ENCODE results near the gene TBPL2.
A peak's percentile ranks its signal among the peaks of the same experiment; 100 is the strongest.

TBPL2 gene

GRCh38 chr14:55433880-55434804 lies 6.3 kb downstream of the TBPL2 start:
- TF ChIP-seq ZFP30 (CRISPR knock-in tag; IDR thresholded peaks at IDR 0.05) (no peak), ARNTL (CRISPR knock-in tag; IDR thresholded peaks at IDR 0.05; ENCODE audit: borderline replicate concordance, low read depth) (no peak), ZFP3 (CRISPR knock-in tag; IDR thresholded peaks at IDR 0.05) (no peak), ZC3H10 (CRISPR knock-in tag; IDR thresholded peaks at IDR 0.05) (no peak), CSDC2 (CRISPR knock-in tag; IDR thresholded peaks at IDR 0.05) (no peak)

DNA sequence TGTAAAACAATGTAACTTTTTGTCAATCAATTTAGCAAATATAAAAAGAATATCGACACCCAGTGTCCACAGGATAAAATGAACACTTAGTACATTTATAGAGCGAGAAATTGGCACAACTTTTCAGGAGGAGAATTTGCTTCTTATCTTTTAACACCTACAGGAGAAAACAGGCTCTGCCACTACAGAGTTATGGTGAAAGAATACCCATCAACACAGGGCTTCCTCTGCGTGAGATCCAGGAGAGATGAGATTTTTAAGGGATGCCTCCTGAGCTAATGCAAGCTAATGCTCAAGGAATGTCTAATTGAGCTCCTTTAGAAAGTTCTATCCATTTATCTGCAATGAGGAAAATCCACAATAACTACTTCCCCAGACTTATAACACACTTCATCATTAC lies 7.8 kb downstream of the TBPL2 start:
- no peak for TF ChIP-seq RARB (CRISPR knock-in tag; IDR thresholded peaks at IDR 0.05)
- no peak for TF ChIP-seq ZFP30 (CRISPR knock-in tag; IDR thresholded peaks at IDR 0.05)
- TF ChIP-seq TOX (CRISPR knock-in tag; IDR thresholded peaks at IDR 0.05; ENCODE audit: borderline replicate concordance) = no peak
- TF ChIP-seq, protein P1, sequence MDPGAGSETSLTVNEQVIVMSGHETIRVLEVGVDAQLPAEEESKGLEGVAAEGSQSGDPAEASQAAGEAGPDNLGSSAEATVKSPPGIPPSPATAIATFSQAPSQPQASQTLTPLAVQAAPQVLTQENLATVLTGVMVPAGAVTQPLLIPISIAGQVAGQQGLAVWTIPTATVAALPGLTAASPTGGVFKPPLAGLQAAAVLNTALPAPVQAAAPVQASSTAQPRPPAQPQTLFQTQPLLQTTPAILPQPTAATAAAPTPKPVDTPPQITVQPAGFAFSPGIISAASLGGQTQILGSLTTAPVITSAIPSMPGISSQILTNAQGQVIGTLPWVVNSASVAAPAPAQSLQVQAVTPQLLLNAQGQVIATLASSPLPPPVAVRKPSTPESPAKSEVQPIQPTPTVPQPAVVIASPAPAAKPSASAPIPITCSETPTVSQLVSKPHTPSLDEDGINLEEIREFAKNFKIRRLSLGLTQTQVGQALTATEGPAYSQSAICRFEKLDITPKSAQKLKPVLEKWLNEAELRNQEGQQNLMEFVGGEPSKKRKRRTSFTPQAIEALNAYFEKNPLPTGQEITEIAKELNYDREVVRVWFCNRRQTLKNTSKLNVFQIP (CRISPR knock-in tag; IDR thresholded peaks at IDR 0.05; ENCODE audit: borderline replicate concordance, low read depth) = no peak
- ATAC-seq = no peak

More at GRCh38 chr14:55433880-55434804, 6.3 kb downstream of the TBPL2 start:
- ATAC-seq = no peak

GRCh38 chr14:55430024-55430690 lies 10.3 kb downstream of the TBPL2 start:
- peak; percentile 92 for ATAC-seq

GRCh38 chr14:55427439-55427838 lies 13.0 kb downstream of the TBPL2 start:
- TF ChIP-seq, protein P1 (CRISPR knock-in tag; IDR thresholded peaks at IDR 0.05; ENCODE audit: borderline replicate concordance, low read depth) = no peak
- TF ChIP-seq RARB (CRISPR knock-in tag; IDR thresholded peaks at IDR 0.05) (no peak), ZC3H10 (CRISPR knock-in tag; IDR thresholded peaks at IDR 0.05) (no peak), ARNTL (CRISPR knock-in tag; IDR thresholded peaks at IDR 0.05; ENCODE audit: borderline replicate concordance, low read depth) (no peak)
- peak; percentile 27; the same call in 2 of the 3 replicates for ATAC-seq

More at GRCh38 chr14:55430024-55430690, 10.3 kb downstream of the TBPL2 start:
- TF ChIP-seq, protein P1 (CRISPR knock-in tag; IDR thresholded peaks at IDR 0.05; ENCODE audit: borderline replicate concordance, low read depth) = no peak
- TF ChIP-seq ZNF8 (CRISPR knock-in tag; IDR thresholded peaks at IDR 0.05) (no peak), ZFP3 (CRISPR knock-in tag; IDR thresholded peaks at IDR 0.05) (no peak), ARNTL (CRISPR knock-in tag; IDR thresholded peaks at IDR 0.05; ENCODE audit: borderline replicate concordance, low read depth) (no peak), ISL1 (CRISPR knock-in tag; IDR thresholded peaks at IDR 0.05) (no peak), ZFP30 (CRISPR knock-in tag; IDR thresholded peaks at IDR 0.05) (no peak), OSR1 (CRISPR knock-in tag; IDR thresholded peaks at IDR 0.05) (no peak), CSDC2 (CRISPR knock-in tag; IDR thresholded peaks at IDR 0.05) (no peak)
- TF ChIP-seq, protein P2, sequence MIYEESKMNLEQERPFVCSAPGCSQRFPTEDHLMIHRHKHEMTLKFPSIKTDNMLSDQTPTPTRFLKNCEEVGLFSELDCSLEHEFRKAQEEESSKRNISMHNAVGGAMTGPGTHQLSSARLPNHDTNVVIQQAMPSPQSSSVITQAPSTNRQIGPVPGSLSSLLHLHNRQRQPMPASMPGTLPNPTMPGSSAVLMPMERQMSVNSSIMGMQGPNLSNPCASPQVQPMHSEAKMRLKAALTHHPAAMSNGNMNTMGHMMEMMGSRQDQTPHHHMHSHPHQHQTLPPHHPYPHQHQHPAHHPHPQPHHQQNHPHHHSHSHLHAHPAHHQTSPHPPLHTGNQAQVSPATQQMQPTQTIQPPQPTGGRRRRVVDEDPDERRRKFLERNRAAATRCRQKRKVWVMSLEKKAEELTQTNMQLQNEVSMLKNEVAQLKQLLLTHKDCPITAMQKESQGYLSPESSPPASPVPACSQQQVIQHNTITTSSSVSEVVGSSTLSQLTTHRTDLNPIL (CRISPR knock-in tag; IDR thresholded peaks at IDR 0.05; ENCODE audit: low read depth) = no peak

DNA sequence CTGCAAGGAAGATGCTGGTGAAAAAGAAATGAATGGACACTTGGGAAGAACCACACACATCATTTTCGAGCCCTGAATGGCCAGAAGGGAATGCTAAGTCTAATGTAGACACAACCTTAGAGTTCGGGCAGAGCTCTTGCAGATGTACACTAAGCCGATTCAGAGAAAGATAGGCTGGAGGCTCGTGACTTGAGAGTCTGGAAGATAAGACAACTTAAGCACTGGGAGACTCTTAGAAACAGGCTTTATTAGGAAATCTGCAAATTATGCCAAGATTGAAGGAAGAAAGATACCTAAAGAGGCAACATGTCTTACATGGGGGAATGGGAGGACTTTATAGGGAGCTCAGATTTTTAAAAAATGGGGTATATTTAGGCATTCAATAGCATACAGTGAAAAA lies 13.5 kb downstream of the TBPL2 start:
- ATAC-seq = no peak
- TF ChIP-seq ZNF565 (CRISPR knock-in tag; conservative IDR thresholded peaks at IDR 0.05; ENCODE audit: low read depth) = no peak
- no peak for TF ChIP-seq TOX (CRISPR knock-in tag; IDR thresholded peaks at IDR 0.05; ENCODE audit: borderline replicate concordance)
- TF ChIP-seq BACH2 (CRISPR knock-in tag; IDR thresholded peaks at IDR 0.05; ENCODE audit: borderline replicate concordance) = no peak
- TF ChIP-seq PATZ1 (CRISPR knock-in tag; IDR thresholded peaks at IDR 0.05; ENCODE audit: borderline replicate concordance) = no peak
- no peak for TF ChIP-seq ARNTL (CRISPR knock-in tag; IDR thresholded peaks at IDR 0.05; ENCODE audit: borderline replicate concordance, low read depth)
- no peak for TF ChIP-seq ESRRG (CRISPR knock-in tag; IDR thresholded peaks at IDR 0.05)
- TF ChIP-seq ZFP3 (CRISPR knock-in tag; IDR thresholded peaks at IDR 0.05) = no peak
- TF ChIP-seq, protein P3, sequence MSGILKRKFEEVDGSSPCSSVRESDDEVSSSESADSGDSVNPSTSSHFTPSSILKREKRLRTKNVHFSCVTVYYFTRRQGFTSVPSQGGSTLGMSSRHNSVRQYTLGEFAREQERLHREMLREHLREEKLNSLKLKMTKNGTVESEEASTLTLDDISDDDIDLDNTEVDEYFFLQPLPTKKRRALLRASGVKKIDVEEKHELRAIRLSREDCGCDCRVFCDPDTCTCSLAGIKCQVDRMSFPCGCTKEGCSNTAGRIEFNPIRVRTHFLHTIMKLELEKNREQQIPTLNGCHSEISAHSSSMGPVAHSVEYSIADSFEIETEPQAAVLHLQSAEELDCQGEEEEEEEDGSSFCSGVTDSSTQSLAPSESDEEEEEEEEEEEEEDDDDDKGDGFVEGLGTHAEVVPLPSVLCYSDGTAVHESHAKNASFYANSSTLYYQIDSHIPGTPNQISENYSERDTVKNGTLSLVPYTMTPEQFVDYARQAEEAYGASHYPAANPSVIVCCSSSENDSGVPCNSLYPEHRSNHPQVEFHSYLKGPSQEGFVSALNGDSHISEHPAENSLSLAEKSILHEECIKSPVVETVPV (CRISPR knock-in tag; IDR thresholded peaks at IDR 0.05) = no peak
- TF ChIP-seq, protein P1 (CRISPR knock-in tag; IDR thresholded peaks at IDR 0.05; ENCODE audit: borderline replicate concordance, low read depth) = no peak
- TF ChIP-seq ZC3H10 (CRISPR knock-in tag; IDR thresholded peaks at IDR 0.05) = no peak
- no peak for TF ChIP-seq ZNF70 (CRISPR knock-in tag; IDR thresholded peaks at IDR 0.05)
- TF ChIP-seq TCF4 (CRISPR knock-in tag; IDR thresholded peaks at IDR 0.05; ENCODE audit: borderline replicate concordance) = no peak

Measured in SK-N-SH treated with all-trans-retinoic acid at 6 μM for 48 hours (cell line).